GM21576 (cell line): Measurements from ENCODE around the gene PDE1C.

Source experiments
- ATAC-seq: cut with Tn5 transposase; IDR thresholded peaks from one replicate; pipeline ENCODE4 v1.9.1; 2021; ENCODE audit warnings: mild to moderate bottlenecking, moderate library complexity; ENCODE audit not compliant: unreplicated experiment

The PDE1C gene

DNA sequence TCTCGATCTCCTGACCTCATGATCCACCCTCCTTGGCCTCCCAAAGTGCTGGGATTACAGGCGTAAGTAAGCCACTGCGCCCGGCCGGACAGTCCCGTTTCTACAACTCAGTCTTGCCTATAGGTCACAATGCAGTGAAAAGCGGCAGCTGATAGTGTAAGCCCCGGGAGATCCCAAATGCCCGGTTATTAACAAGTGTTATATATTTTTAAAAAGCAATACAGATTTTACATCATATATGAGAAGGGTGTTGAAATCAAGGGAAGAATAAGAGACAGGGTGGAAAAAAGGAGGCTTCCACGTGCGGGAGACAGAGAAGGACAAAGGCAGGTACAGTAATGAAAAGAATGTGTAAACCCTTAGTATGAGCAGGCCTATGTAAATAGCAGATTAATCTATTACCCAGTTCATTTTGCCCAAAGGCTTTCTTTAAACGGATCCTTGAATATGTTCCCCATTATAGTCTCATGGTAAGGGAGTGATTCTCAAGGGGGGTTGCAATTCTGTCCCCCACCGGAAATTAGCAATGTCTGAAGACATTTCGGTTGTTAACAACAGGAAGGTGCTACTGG is 170.8 kb downstream of the PDE1C start:
- no peak for ATAC-seq

GRCh38 chr7:31896925-31897324 is 173.3 kb downstream of the PDE1C start:
- ATAC-seq, result no peak

GRCh38 chr7:31894308-31894707 is 175.9 kb downstream of the PDE1C start:
- ATAC-seq, result no peak

DNA sequence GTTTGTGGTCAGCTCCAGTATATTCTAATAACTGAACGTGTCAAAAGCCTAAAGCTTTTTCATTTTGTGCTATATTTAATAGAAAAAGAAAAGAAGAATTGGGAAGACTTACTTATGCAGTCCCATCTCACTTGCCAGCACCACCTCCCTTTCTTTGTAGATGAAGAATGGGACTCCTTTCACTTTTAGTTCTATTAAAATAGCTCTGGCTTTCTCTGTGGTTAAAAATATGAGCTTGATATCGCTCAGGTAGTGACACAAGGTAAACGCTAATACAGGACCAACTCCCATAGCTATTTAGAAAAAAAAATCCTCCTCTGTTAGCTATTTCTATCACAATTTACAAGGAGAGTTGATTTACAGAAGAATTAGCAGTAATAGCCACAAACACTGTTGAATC is 176.8 kb downstream of the PDE1C start:
- ATAC-seq, result no peak

DNA sequence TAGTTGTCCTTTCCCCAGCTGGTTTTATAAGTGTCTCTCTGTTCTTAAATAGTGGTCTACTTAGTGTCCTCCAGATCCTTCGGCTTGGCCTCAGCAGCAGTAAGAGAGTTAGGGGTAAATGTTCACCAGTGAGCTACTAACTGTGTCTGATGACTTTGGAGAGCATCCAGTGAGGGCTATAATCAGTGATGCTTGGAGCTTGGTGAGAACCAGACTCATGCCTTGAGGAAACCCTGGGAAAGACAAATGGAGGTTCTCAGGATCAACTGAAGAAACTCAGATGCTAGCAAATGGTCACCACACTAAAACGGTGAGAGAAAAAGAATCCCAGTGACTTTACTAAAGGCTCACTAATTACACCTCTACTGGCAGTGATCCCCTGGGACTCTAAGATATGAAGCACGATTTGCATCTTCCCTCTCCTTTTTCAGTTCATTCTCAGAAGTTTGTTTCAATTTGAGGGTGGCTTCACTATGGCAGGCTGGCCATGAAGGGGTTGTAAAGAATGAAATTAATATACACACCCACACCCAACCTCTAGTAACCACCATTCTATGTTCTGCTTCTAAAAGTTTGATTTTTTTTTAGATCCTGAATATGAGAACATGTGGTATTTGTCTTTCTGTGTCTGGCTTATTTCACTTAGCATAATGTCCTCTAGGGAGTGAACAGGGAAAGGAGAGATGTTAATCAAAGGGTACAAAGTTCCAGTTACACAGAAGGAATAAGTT is 177.9 kb downstream of the PDE1C start:
- ATAC-seq, result peak; percentile 81

- ATAC-seq, result no peak
Observed at GRCh38 chr7:31890766-31891165, 179.4 kb downstream of the PDE1C start.

DNA sequence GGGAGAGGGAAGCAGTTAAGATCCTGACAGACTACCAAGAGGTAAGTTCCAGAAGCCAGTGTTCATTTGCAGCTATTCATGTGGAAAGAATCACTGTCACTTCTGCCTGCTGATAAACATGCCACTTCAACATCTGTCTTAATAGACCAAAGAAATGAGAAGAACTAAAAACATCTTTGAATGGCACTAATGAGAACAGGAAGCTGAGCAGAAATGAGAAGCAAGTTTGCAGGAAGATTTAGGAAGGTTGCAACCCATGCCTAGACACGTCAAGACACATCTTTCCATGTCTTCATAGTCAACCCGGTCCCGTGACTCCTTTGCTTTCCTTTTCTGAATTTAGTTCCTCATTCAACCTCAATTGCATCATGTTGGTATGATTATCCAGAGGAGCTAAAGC is 180.0 kb downstream of the PDE1C start:
- no peak for ATAC-seq

GRCh38 chr7:31887006-31887405 is 183.2 kb downstream of the PDE1C start:
- no peak for ATAC-seq

- no peak for ATAC-seq
Observed at GRCh38 chr7:31885171-31885570, 185.0 kb downstream of the PDE1C start.

- peak; percentile 71 for ATAC-seq
Observed at GRCh38 chr7:31883761-31884164, 186.4 kb downstream of the PDE1C start.

GRCh38 chr7:31882187-31882586 is 188.0 kb downstream of the PDE1C start:
- ATAC-seq, result no peak

- no peak for ATAC-seq
Observed at GRCh38 chr7:31878875-31879274, 191.3 kb downstream of the PDE1C start.

DNA sequence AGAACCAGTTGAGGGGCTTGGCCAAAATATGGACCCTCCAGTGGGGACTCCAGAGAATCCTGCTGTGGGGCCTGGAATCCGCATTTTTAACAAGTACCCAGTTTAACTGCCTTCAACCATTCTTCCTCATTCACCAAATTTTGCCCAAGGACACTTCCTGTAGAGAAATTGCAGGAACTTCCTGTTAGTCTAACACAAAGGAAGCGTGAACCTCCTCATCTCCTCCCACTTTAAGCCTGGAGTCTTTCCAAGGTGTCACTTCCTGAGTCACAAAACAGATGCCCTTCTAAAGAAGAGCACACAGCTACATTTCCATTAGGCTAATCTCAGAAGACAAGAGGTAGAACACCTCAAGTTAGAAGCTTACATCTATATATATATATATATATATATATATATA is 194.8 kb downstream of the PDE1C start:
- ATAC-seq, result no peak

DNA sequence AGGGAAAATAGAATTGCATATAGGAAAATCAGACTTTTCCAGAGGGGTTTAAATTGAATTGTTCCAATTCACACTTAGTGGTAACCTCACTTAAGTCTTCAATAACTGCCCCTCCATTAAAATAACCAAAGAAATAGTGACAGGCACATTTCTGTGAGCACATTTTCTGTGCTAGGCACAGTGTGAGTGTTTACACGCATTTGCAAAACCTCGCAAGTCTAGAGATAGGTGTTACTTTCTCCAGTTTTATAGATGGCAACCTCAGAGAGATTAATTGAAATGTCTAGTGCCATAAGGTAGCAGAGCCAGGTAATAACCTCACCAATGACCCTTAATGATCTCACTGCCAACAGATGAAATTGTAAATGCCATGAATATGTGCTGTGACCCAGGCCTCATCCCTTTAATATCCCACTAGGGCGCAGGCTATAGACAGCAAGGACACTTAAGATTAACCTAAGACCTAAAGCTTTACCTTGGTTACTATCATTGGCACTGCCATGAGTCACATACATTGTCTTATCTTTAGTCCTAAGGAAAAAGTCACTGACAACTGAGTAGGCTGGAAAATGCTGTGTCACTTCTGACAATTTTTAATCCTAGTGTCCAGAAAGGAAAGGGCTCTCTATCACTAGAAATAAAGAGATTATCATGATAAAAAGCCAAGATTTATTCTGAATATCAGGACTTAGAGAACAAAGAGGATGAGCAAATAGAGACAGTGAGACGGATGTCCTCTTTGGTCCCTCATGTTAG is 195.4 kb downstream of the PDE1C start:
- ATAC-seq, result no peak

- ATAC-seq, result peak; percentile 88
Observed at GRCh38 chr7:31873816-31874597, 196.2 kb downstream of the PDE1C start.

GRCh38 chr7:31872545-31873370 is 197.4 kb downstream of the PDE1C start:
- no peak for ATAC-seq

DNA sequence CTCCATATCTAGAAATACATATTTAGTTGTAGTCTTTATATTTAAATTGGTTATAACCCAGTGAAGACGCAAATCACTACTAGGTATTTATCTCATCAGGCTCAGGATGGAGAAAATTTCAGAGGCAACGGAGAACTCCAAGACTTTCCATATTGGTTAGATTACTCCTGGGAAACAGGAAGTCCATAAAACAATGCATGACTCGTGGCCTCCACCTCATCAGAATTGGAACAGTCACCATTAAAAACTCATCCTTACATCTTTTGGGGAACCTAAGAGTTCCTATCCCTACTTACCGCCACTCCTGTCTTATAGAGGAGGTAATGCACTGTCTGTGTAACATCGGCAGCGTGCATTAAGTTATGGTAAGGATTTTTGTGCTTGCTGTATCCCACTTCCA is 205.6 kb downstream of the PDE1C start:
- no peak for ATAC-seq

- no peak for ATAC-seq
Observed at GRCh38 chr7:31860925-31861324, 209.3 kb downstream of the PDE1C start.

DNA sequence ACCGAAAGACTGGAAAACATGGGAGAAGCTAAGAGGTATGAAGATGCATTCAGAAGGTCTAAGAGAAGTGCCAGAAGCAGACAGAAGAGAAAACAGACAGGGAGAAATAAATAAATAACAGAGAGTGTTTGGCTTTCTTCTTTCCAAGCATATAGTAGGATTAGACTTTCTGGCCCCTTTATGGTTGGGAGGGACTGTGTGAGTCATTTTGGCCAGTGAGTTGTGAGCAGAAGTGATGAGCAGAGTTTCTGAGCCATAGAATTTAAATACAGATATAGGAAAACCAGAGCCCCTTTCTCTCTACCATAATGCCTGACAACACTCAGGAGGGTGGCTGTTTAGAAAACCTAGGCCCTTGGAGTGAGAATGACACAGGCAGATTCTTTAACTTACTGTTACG is 212.2 kb downstream of the PDE1C start:
- ATAC-seq, result no peak

GRCh38 chr7:31857172-31857571 is 213.0 kb downstream of the PDE1C start:
- no peak for ATAC-seq
